Fibroblast of lung (primary cell): Measurements from ENCODE around the gene DNAH14.

Experiments used
- CTCF ChIP-seq, 2 donors: IDR thresholded peaks in 1 of 2; conservative IDR thresholded peaks in 1 of 2; 1 replicate in 1 of 2; 2 replicates in 1 of 2; pipeline ENCODE4 v1.5.1; 2011 to 2012; ENCODE audit warnings: low read length in 2 of 2, control low read depth in 1 of 2, inconsistent platforms in 1 of 2, low read depth in 1 of 2, mild to moderate bottlenecking in 1 of 2
- EZH2 ChIP-seq: IDR thresholded peaks from 2 replicates; pipeline ENCODE4 v1.5.1; 2012; ENCODE audit warnings: low read length, control low read depth, mild to moderate bottlenecking; ENCODE audit errors: missing control alignments

DNA sequence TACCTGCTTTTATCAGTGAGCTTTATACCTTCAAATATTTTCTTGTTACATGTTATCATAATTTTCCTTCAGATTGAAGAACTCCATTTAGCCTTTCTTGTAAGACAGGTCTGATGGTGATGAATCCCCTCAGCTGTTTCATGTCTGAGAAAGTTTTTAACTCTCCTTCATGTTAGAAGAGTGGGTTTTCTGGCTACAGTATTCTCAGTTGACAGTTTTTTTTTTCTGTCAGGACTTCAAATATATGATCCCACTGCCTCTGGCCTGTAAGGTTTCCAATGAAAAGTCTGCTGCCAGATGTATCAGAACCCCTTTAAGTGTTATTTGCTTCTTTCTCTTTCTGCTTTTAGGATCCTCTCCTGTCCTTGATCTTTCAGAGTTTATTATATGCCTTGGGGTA, 250.2 kb downstream of the DNAH14 start:
- TF ChIP-seq CTCF (conservative IDR thresholded peaks at IDR 0.05 in 1 of 2, IDR thresholded peaks at IDR 0.05 in 1 of 2; ENCODE audit: low read depth in 1 of 2, low read length in 2 of 2) (no peak), EZH2 (no peak)
